H1 (cell line): ENCODE data around the gene POLR2F. TPM values are rescaled to one million over a fixed set of nuclear protein-coding genes. Genes with fewer than 3 reads are reported as not detected.

ENCODE experiments used
- CTCF ChIA-PET: fragments of 300-600 bp; sonication (Branson Sonifier 250); formaldehyde crosslinking; loops from one replicate; lab custom pipeline; 2021; ENCODE audit not compliant: partially characterized antibody; lab: Charles Lee
- POLR2A ChIA-PET: fragments of 300-600 bp; sonication (Branson Sonifier 250); formaldehyde crosslinking; loops from one replicate; lab custom pipeline; 2021; ENCODE audit warnings: inconsistent platforms; ENCODE audit not compliant: partially characterized antibody; lab: Charles Lee
- DNase-seq, 2 experiments: peaks; one replicate each; pipeline versions ENCODE4 v3.0.0 to v3.0.0-alpha.2; 2010 to 2022; ENCODE audit warnings: low spot score in 2 of 2, low read depth in 1 of 2, mixed read lengths in 1 of 2
- FAIRE-seq: peaks from 2 replicates; lab custom pipeline; 2011; peaks lifted over from hg19 to GRCh38; lab: Jason Lieb, UNC
- H2AFZ ChIP-seq: 2 replicates; pipeline ENCODE4 v1.8.1; 2012; ENCODE audit warnings: low read length, inconsistent platforms
- H2AK5ac ChIP-seq: 2 replicates; pipeline ENCODE4 v1.6.1; 2013; ENCODE audit warnings: low read depth, low read length
- H2BK120ac ChIP-seq: replicated peaks from 2 replicates; pipeline ENCODE3; 2013; ENCODE audit warnings: low read depth, low read length, inconsistent platforms
- H2BK12ac ChIP-seq: 2 replicates; pipeline ENCODE4 v1.6.1; 2013; ENCODE audit warnings: low read depth, low read length
- H2BK15ac ChIP-seq: 2 replicates; pipeline ENCODE4 v1.6.1; 2013; ENCODE audit warnings: low read length
- H2BK20ac ChIP-seq: 2 replicates; pipeline ENCODE4 v1.6.1; 2013; ENCODE audit warnings: low read length
- H2BK5ac ChIP-seq: 2 replicates; pipeline ENCODE4 v1.6.1; 2013; ENCODE audit warnings: low read depth, low read length
- H3K14ac ChIP-seq: 2 replicates; pipeline ENCODE4 v1.6.1; 2013; ENCODE audit warnings: inconsistent platforms; ENCODE audit not compliant: insufficient read length
- H3K18ac ChIP-seq: 2 replicates; pipeline ENCODE4 v1.6.1; 2013; ENCODE audit warnings: low read length; ENCODE audit errors: extremely low read depth
- H3K23ac ChIP-seq: 2 replicates; pipeline ENCODE4 v1.6.1; 2013; ENCODE audit warnings: inconsistent platforms; ENCODE audit not compliant: insufficient read length
- H3K23me2 ChIP-seq: 2 replicates; pipeline ENCODE4 v1.6.1; 2013; ENCODE audit warnings: low read depth, low read length
- H3K27ac ChIP-seq: 2 replicates; pipeline ENCODE4 v1.6.1; 2011; ENCODE audit warnings: low read depth, low read length, inconsistent platforms
- H3K27me3 ChIP-seq, 4 experiments: replicated peaks in 1 of 4; 1 replicate in 1 of 4; 2 replicates in 3 of 4; pipeline versions ENCODE4 v1.6.1 to v1.8.1; 2011 to 2013; ENCODE audit warnings: low read length in 3 of 4, mild to moderate bottlenecking in 3 of 4, inconsistent platforms in 2 of 4, mixed read lengths in 2 of 4, moderate library complexity in 1 of 4; ENCODE audit not compliant: control insufficient read depth in 3 of 4, insufficient read depth in 3 of 4; ENCODE audit errors: extremely low read depth in 1 of 4
- H3K36me3 ChIP-seq, 4 experiments: 2 replicates each; pipeline versions ENCODE4 v1.6.1 to v1.8.1; 2011 to 2013; ENCODE audit warnings: mild to moderate bottlenecking in 4 of 4, low read length in 3 of 4, moderate library complexity in 2 of 4, control low read depth in 1 of 4, inconsistent platforms in 1 of 4; ENCODE audit not compliant: insufficient read depth in 4 of 4, control insufficient read depth in 2 of 4
- H3K4ac ChIP-seq: replicated peaks from 2 replicates; pipeline ENCODE3; 2013; ENCODE audit warnings: low read length, low read depth, mixed read lengths, inconsistent platforms; ENCODE audit not compliant: insufficient read length
- H3K4me1 ChIP-seq, 4 experiments: replicated peaks in 1 of 4; 1 replicate in 1 of 4; 2 replicates in 3 of 4; pipeline versions ENCODE4 v1.6.1 to v1.8.1; 2011 to 2013; ENCODE audit warnings: low read length in 3 of 4, inconsistent platforms in 2 of 4, mixed read lengths in 1 of 4; ENCODE audit not compliant: insufficient read depth in 4 of 4, control insufficient read depth in 3 of 4
- H3K4me2 ChIP-seq, 2 experiments: 2 replicates each; pipeline versions ENCODE4 v1.6.1 to v1.8.1; 2011 to 2013; ENCODE audit warnings: low read depth in 2 of 2, low read length in 2 of 2, control low read depth in 1 of 2, inconsistent platforms in 1 of 2, mild to moderate bottlenecking in 1 of 2; ENCODE audit not compliant: insufficient read depth in 1 of 2
- H3K4me3 ChIP-seq, 4 experiments: fragments of 200-600, 300-600 bp in 1 of 4; sonication (generic), shearing (Covaris generic), sonication (Bioruptor Twin) in 1 of 4; 2 replicates each; pipeline versions ENCODE4 v1.5.1 to v1.8.1; 2011 to 2016; ENCODE audit warnings: low read length in 4 of 4, low read depth in 3 of 4, control low read depth in 2 of 4, inconsistent platforms in 2 of 4, mild to moderate bottlenecking in 2 of 4, mixed read lengths in 1 of 4, moderate library complexity in 1 of 4; ENCODE audit not compliant: insufficient read depth in 2 of 4; ENCODE audit errors: extremely low read depth in 1 of 4
- H3K56ac ChIP-seq: replicated peaks from 2 replicates; pipeline ENCODE3; 2013; ENCODE audit warnings: low read depth, mild to moderate bottlenecking, mixed read lengths, low read length, inconsistent platforms; ENCODE audit not compliant: insufficient read length
- H3K79me1 ChIP-seq: 2 replicates; pipeline ENCODE4 v1.6.1; 2013; ENCODE audit warnings: low read depth, low read length, control low read depth
- H3K79me2 ChIP-seq, 2 experiments: 2 replicates each; pipeline versions ENCODE4 v1.6.1 to v1.8.1; 2012 to 2013; ENCODE audit warnings: low read length in 2 of 2, mild to moderate bottlenecking in 2 of 2, inconsistent platforms in 1 of 2; ENCODE audit not compliant: insufficient read depth in 2 of 2, control insufficient read depth in 1 of 2
- H3K9ac ChIP-seq, 4 experiments: replicated peaks in 1 of 4; 1 replicate in 1 of 4; 2 replicates in 3 of 4; pipeline versions ENCODE4 v1.6.1 to v1.8.1; 2011 to 2013; ENCODE audit warnings: low read depth in 3 of 4, low read length in 3 of 4, control low read depth in 2 of 4, mild to moderate bottlenecking in 2 of 4, moderate library complexity in 2 of 4, inconsistent platforms in 1 of 4; ENCODE audit errors: extremely low read depth in 1 of 4
- H3K9me3 ChIP-seq, 2 experiments: 2 replicates each; pipeline versions ENCODE4 v1.6.1 to v1.8.1; 2012 to 2013; ENCODE audit warnings: mild to moderate bottlenecking in 2 of 2, moderate library complexity in 2 of 2, control low read depth in 1 of 2, inconsistent platforms in 1 of 2, low read depth in 1 of 2, low read length in 1 of 2, mixed read lengths in 1 of 2; ENCODE audit not compliant: insufficient read depth in 2 of 2
- H4K20me1 ChIP-seq, 2 experiments: replicated peaks in 1 of 2; 2 replicates each; pipeline versions ENCODE3 to v1.8.1; 2011 to 2013; ENCODE audit warnings: inconsistent platforms in 2 of 2, low read length in 2 of 2, mild to moderate bottlenecking in 1 of 2; ENCODE audit not compliant: insufficient read depth in 2 of 2, control insufficient read depth in 1 of 2
- H4K5ac ChIP-seq: 2 replicates; pipeline ENCODE4 v1.6.1; 2013; ENCODE audit warnings: low read length, low read depth, mixed read lengths, inconsistent platforms; ENCODE audit not compliant: insufficient read length
- H4K8ac ChIP-seq: 2 replicates; pipeline ENCODE4 v1.8.0; 2013; ENCODE audit warnings: mild to moderate bottlenecking, moderate library complexity, low read length, inconsistent platforms; ENCODE audit not compliant: insufficient read depth; ENCODE audit errors: extremely low read depth
- H4K91ac ChIP-seq: replicated peaks from 2 replicates; pipeline ENCODE3; 2013; ENCODE audit warnings: low read length, mixed read lengths, inconsistent platforms; ENCODE audit not compliant: insufficient read length
- BCL11A ChIP-seq, 2 experiments: IDR thresholded peaks; one replicate each; pipeline ENCODE4 v1.6.1; 2011; ENCODE audit warnings: low read depth in 2 of 2, low read length in 2 of 2, mild to moderate bottlenecking in 2 of 2
- KDM5A ChIP-seq: fragments of 200-600 bp; IDR thresholded peaks from 2 replicates; pipeline ENCODE4 v1.7.1; 2012; ENCODE audit warnings: mild to moderate bottlenecking, low read length, inconsistent platforms, mixed read lengths
- MAFK ChIP-seq: IDR thresholded peaks from 2 replicates; pipeline ENCODE4 v1.6.1; 2012; ENCODE audit warnings: low read depth, mild to moderate bottlenecking, improper control_type of control experiment, low read length
- WGBS, 2 experiments: shearing (Covaris generic) in 1 of 2; methylation state at CpG; one replicate each; pipeline versions ENCODE4 v1.1.6 to v1.1.7; 2013 to 2015; ENCODE audit warnings: low lambda C conversion rate in 2 of 2, mixed read lengths in 2 of 2, inconsistent platforms in 1 of 2, low coverage in 1 of 2, missing lambda C conversion rate in 1 of 2; ENCODE audit not compliant: insufficient replicate concordance in 2 of 2, insufficient coverage in 1 of 2, insufficient read length in 1 of 2; ENCODE audit errors: extremely low coverage in 1 of 2, missing lambda C conversion rate in 1 of 2; 5-methylcytosine and 5-hydroxymethylcytosine counted together
- polyA plus RNA-seq, 7 experiments: library from polyadenylated mRNA; depleted of rRNA in 3 of 7; stranded (reverse) in 5 of 7; unstranded in 2 of 7; fragments of >200 nt in 5 of 7; fragments of 200-250 nt in 2 of 7; gene quantifications; 1 replicate in 5 of 7; 2 replicates in 1 of 7; 4 replicates in 1 of 7; pipeline versions ENCODE4 v1.2.1 to v1.2.3, GENCODE V29; 2011 to 2013; ENCODE audit warnings: missing spikeins in 2 of 7, mixed read lengths in 2 of 7
- total RNA-seq: library from RNA; stranded (reverse); fragmentation: NEBNext Ultra II Directional; extraction: Animal tissue kit (Norgen Biotek cat#: 25700); gene quantifications from 2 replicates; pipeline ENCODE4 v1.2.1, GENCODE V29; 2021
- TF ChIP-seq, protein P1 (sequence below): IDR thresholded peaks from 2 replicates; pipeline ENCODE4 v1.6.1; 2012; ENCODE audit warnings: inconsistent platforms

The POLR2F gene
- total and polyA plus RNA-seq, 2 of the 8 experiments (the other 6 are each of a cell fraction or from before 2014, with no cell fraction given) = 150 to 176 TPM

DNA sequence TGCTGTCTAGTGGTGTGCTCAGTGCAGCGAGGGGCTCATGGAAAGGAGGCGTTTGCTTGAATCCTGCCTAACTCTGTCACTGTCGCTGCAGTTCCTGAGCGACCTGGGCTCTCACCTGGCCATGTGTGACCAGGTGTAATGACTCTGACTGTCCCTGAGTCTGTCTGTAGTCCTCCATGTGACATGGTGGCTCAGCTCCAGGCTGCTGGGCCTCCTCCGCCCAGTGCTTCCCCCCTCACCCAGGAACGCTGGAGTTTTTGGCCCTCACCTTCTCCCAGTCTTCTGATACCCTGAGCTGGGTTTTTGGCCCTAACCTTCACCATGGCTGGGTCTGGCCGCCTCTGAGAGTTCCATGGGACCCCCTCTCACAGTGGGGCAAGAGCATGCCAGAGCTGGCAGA, 27.1 kb upstream of the POLR2F start:
- Histone ChIP-seq H4K91ac (no peak overlapping the region), H3K79me2 (no peaks in the 10 kb centered on the region), H3K4ac (no peak overlapping the region), H4K20me1 (peaks cover 0 to 4% of the 10 kb centered on the region in 2 experiments), H4K8ac (no peak overlapping the region), H3K23ac (no peak overlapping the region), H2BK5ac (no peak overlapping the region), H3K27ac (no peak overlapping the region), H3K79me1 (no peaks in the 10 kb centered on the region), H3K4me2 (no peak overlapping the region), H2BK15ac (no peak overlapping the region), H3K9ac (no peak overlapping the region), H2AK5ac (no peak overlapping the region), H3K4me1 (no peaks in the 10 kb centered on the region), H3K27me3 (no peaks in the 10 kb centered on the region), H2AFZ (no peak overlapping the region), H2BK20ac (no peak overlapping the region), H3K9me3 (no peaks in the 10 kb centered on the region), H3K56ac (no peak overlapping the region), H3K4me3 (no peak overlapping the region), H2BK12ac (no peak overlapping the region), H3K14ac (no peak overlapping the region), H4K5ac (no peak overlapping the region), H3K36me3 (peaks cover 3 to 13% (median 8%) of the 10 kb centered on the region in 4 experiments; a peak in 6 of 8 replicates), H2BK120ac (no peak overlapping the region), H3K23me2 (no peaks in the 10 kb centered on the region), H3K18ac (no peak overlapping the region)
- DNase-seq (no peak), FAIRE-seq (no peak)
- no peak for TF ChIP-seq MAFK
- TF ChIP-seq BCL11A (IDR thresholded peaks at IDR 0.05; ENCODE audit: low read depth in 2 of 2, low read length in 2 of 2) = no peak
- TF ChIP-seq KDM5A = no peak
- TF ChIP-seq, protein P1, sequence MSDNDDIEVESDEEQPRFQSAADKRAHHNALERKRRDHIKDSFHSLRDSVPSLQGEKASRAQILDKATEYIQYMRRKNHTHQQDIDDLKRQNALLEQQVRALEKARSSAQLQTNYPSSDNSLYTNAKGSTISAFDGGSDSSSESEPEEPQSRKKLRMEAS = no peak
- WGBS, 2 experiments = 92% methylated on average over 7 of the region's 7 CpGs; no CpG with 5 or more reads in 1 of the 2 experiments
- ChIA-PET CTCF (interaction anchor here (0.9 to 10.4 kb wide), 6 partner anchors 9 to 108 kb away, joined by 3 to 158 read pairs (median 6); partner anchors contain the start of gene MICALL1), POLR2A (interaction anchor here (1.0 to 2.6 kb wide), 3 partner anchors 15 to 49 kb away, joined by 3 to 8 read pairs (median 5); partner anchors contain the start of gene MICALL1)
